HG03520 (cell line): ENCODE data around the gene RNASE4.
"Not testable (repeated sequence)": the region's sequence is repeated elsewhere in the genome, so short reads cannot be mapped to it uniquely, and the experiment has no call there.

Experiments
- ATAC-seq: cut with Tn5 transposase; IDR thresholded peaks from one replicate; pipeline ENCODE4 v1.9.1; 2021; ENCODE audit warnings: mild to moderate bottlenecking, moderate library complexity; ENCODE audit not compliant: unreplicated experiment

Gene RNASE4

DNA sequence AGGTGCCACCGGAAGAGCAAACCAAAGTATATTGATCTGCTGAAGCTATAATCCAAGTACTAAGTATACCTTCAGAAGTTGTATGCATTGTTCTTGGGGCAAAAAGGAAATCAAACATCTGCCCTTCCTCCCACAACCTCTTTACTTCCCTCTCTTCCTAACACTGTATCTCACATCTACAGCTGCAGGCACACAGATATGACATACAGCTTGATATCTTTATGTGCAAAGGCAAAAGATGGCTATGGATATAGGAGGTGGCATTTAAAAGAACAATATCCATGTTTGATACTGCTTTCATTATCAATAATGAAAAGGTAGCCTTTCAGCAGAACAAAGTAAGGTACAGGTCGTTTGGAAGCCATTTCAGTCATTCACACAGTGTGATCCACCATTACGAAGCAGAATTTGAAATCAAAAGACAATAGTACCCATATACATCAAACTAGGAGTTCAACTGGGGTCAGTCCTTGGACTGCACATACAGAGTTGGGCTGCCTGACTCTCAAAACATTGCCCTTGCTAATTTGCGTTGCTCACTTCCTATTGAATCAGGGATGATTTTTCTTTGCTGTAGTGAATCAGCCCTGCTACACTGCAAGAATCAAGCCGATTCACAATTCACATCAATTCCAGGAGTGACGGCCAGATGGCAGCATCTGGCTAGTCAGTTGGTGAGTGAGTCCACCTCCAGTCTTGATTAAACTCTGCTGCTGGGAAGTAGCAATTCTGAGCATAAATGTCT is 13.1 kb downstream of the RNASE4 start:
- no peak for ATAC-seq

DNA sequence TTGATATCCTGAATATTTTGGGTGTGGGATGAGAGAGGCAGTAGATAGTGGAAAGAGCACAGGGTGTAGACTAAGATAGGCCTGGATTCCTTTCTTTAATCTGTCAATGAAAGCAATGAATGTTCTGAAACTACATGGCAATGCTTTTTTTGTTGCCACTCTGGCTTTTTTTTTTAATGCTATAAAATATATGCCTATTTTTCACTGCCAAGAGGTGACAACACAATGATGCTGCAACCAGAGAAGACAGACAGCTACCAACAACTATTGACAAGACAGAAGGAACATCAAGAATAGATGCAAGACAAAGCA is 13.6 kb downstream of the RNASE4 start:
- no peak for ATAC-seq

DNA sequence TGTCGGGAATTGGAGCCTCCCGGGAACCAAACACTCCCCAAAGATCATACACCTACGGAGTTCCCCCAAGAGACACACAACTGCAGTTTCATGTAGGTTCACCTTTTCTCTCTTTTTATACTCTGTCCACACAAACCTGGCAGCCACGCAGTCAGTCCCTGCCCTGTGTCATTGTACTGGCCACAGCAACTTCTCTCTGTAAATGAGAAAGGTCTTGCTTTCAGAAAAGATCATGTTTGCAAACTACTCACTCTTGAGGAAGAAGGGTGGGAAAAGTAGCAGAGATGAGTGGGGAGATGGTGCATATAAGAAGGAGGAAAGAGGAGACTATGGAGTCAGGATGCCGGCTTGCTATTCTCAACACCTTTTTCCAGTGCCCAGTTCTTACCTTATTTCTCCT is 14.6 kb downstream of the RNASE4 start:
- no peak for ATAC-seq

DNA sequence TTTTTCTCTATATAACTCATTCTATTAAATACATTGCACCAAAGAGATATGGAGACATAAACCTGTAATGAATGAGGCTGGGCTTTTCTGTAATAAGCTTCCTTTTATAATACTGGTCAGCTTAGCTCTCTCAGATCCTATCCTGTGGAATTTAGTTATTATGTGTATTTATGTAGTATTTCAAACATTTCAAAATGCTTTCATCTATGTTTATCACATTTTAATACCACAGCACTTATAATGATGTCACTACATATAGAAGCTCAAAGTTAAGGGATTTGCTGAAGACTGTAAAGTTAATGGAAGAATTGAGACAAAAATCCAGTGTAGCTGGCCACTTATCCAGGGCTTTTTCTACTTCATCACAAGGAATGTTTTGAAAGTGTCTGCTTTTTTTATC is 15.6 kb downstream of the RNASE4 start:
- ATAC-seq = no peak

DNA sequence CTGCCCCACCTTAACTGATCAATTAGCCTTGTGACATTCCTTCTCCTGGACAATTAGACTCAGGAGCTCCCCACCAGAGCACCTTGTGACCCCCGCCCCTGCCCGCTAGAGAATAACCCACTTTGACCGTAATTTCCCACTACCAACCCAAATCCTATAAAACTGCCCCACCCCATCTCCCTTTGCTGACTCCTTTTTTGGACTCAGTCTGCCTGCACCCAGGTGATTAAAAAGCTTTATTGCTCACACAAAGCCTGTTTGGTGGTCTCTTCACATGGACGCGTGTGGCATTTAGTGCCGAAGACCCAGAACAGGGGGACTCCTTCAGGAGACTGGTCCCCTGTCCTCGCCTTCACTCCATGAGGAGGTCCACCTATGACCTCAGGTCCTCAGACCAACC is 16.6 kb downstream of the RNASE4 start:
- not testable (repeated sequence) for ATAC-seq

DNA sequence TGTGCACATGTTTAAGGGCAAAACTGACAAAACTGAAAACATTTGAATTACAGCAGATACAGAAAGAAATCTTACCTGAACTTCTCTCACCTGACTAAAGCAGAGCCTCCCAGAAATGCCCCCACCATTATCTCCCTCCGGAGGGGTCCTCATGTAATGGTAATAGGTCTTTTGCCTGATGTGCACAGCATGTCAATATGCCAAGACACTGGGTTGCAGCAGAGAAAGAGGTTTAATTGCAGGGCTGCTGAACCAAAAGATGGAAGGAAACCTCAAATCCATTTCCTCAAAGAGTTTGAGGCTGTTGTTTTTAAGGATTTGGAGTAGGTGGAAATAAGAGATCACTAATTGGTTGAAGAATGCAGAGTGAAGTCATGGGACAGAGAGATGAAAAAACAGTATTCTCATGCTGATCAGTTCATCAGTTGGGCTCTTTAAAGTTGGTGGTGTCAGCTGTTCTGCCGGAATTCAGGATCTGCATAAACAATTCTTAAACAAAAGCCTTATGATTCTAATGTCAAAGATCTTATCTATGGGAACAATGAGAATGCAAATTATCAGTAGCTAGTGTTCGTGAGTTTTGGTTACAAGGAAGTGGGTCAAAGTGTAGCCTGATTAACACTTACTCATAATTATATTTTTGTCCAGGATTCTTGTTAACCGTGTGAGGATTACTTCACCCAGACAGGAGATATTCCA is 22.4 kb downstream of the RNASE4 start:
- no peak for ATAC-seq

DNA sequence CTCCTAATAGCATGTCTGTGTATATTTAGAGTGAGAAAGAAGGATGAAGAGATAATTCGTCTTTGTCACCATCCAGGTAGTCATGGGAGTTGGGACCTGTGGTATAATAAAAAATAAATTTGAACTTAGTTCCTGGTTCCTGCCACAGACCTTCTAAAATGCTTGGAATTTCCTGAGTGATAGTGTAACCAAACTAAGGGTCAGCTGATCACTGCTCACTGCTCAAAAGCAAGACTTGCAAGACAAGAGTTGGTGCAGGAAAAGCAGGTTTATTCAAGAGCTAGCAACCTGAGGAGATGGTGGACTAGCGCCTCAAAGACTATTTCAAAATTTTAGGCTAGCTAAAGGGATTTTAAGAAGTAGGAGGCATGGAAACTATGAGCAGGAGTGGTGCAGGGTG is 23.3 kb downstream of the RNASE4 start:
- ATAC-seq = no peak

DNA sequence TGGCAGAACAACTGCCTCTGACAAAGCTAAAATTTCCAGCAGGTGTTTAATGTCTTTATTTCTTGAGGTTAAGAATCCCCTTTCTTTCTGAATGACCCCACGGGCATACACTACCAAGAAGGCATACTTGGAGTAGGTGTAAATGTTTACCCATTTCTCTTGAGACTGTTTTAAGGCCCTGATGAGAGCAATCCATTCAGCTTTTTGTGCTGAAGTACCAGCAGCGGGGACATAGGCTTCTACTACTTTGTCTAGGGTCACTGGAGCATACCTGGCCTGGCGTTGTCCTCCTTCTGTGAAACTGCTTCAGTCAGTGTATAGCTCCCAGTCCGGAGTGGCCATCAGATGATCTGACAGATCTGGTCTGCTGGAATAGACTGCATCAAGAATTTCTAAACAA is 26.9 kb downstream of the RNASE4 start:
- no peak for ATAC-seq

DNA sequence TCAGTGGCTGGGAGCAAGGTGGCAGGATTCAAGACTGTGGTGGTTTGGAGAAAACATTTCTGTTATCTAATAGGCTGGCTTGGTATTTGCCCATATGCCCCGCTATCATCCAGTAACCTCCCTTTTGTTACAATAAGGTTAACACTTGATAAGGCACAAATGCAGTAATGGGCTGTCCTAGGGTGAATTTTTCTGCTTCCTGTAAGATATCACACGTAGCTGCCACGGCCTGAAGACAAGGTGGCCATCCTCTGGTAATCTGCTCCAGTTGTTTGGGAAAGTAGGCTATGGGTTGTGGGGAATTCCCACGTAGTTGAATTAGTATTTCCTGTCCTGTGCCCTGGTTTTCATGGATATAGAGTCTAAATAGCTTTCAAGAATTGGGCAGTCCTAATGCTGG is 27.3 kb downstream of the RNASE4 start:
- no peak for ATAC-seq

DNA sequence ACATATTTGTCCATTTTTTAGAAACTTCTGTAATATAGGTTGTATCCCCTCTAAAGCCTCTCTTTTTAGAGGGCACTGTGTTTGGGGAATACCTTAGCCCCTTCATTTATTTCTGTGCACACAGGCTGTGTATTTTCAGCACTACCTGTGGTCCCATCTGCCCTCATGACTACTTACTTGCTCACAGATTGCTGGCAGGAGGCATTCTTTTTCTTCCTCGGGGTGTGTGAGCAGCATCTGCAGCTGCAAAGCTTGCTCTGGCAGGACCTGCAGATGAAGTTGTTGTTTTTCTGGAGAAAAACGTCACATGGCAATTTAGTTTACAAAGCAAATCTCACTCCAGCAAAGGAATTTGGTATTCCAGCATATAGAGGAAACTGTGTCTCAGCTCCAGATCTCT is 28.5 kb downstream of the RNASE4 start:
- no peak for ATAC-seq

DNA sequence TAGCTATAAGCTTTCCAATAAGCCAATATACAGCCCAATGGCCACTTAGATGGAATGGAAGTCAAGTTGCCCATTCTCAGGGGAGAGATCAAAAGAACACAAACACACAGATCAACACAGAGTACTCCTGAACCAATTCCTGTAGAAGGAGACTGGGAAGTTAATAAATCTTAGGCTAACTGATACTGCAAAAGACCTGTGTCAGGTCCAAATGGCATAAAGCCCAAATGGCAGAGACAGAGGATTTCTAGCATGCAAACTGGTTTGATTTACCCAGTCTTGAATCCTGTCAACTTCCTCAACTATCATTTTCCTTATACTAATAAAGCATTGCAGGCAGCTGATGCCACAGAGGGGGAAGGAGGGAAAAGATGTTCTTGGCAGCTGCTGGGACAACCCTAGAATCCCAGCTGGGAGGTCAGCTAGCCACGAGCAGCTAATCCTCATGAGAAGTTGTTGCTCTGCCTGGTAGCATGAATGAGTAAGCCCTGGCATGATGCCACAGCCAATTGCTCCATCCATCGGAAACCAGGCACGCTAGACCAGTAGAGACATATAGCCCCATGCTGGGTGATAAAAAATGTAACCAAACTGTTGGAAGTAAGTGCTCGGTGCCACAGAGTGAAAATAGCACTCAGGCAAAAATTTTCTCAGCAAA is 30.4 kb downstream of the RNASE4 start:
- no peak for ATAC-seq

DNA sequence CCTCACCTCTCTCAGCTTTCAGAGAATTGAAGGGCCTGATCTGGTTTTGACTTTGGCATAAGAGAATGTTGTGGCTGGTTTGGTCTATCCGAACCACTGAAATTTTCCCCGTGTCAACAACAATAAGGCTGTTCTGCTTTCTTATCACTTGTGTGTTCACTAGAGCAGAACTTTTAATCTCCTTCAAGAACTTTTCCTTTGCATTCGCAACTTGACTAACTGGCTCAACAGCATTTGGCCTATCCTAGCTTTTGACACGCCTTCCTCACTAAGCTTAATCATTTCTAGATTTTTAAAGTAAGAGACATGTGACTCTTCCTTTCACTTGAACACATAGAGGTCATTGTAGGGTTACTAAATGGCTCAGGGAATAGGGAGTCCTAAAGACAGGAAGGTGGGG is 35.4 kb downstream of the RNASE4 start:
- ATAC-seq = no peak

DNA sequence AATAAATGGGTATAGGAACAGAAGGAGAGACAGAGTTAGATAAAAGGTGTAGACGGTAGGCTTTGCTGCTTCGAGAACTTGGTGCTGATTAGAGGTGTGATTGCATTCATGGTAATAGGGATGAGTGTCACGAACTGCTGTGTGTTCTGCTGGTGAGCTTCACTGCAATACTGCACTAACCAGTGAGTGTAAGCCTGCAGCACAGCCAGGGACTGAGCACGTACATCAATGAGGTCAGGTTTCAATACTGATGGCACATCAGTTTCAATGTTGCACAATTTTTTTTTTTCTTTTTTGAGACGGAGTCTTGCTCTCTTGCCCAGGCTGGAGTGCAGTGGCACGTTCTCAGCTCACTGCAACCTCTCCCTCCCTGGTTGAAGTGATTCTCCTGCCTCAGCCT is 36.4 kb downstream of the RNASE4 start:
- ATAC-seq = no peak

DNA sequence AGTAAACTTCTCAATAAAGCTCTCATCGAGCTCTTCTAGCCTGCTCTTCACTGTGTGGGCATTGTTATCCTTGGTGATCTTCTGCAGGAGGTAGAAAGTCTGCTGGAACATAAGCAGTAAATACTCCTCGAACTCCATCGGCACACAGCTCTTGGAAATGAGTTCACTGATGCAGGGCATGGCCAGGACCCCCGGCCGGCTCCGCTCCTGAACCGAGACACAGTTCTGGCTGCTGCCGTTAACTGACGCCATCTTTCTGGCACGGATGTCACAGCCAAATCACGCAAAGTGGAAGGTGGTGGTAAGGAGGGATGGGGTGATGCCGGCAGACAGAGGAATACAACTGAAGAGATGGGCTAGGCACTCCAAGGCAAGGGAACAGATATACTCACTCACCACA is 37.7 kb downstream of the RNASE4 start:
- no peak for ATAC-seq

DNA sequence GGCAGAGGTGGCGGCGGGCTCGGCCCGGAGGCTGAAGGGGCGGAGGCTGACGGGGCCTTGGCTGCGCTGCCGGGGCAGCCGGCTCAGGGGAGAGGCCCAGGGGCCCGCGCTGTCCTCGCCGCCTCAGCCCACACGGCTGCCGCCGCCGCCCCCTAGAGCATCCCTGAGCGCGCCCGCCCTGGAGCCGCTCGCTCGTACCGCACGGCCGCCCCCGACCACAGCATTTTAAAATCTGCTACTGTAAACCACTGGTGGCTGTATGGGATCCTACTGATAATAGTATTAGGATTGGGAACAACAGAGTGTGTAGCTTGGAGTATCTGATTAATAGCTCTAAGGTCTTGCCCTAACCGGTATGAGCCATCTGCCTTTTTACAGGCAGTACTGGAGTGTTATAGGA is 39.1 kb downstream of the RNASE4 start:
- ATAC-seq = no peak

DNA sequence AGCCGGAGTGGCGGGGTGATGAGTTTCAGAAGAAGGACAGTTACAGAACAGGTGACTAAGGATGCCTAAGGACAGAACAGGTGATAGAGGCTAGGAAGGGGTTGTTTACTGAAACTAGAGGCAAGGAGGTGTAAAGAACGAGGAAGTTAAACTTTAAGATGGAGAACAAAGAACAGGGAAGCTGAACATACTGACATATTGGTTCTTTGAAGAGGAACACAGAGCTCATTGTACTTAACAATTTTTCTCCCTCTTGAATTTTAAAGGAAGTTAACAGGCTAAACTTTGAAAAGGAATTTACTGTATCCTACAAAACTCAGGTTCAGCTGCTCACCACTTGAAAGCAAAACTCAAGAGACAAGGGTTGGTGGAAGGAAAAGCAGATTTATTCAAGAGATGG is 41.8 kb downstream of the RNASE4 start:
- not testable (repeated sequence) for ATAC-seq

DNA sequence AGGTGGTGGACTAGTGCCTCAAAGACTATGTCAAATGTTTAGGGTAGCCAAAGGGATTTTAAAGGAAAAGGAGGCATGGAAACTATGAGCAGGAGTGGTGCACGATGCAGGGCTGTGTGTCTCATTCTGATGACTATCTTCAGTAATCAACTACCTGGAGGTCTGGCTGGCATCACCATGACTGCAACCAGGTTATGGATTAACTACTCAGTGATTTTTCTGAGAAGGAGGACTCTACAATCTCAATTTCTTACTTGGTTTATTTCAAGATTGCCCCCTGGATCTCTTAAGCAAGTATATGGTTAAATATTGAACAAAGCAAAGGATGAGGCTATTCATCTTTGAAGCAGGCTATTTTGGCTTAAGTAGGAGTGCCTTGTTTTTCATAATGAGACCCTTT is 42.2 kb downstream of the RNASE4 start:
- ATAC-seq = no peak

DNA sequence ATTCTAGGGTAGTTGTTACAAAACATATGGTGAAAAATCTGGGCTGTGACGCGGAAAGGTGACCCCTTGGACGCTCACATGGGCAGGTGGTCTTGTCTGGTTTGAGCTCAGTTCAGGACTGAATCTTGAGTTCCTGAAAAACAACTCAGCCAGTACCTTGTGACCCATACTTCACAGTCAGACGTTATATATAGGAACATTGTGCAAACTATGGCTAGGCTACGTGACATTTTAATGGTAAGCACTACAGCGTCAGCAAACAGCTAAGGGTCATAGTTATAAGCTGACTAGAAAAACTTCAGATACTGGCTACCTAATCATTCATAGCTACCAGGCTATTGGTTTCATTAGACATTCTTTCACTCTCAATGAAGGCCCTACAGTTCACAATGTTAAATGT is 46.5 kb downstream of the RNASE4 start:
- no peak for ATAC-seq

DNA sequence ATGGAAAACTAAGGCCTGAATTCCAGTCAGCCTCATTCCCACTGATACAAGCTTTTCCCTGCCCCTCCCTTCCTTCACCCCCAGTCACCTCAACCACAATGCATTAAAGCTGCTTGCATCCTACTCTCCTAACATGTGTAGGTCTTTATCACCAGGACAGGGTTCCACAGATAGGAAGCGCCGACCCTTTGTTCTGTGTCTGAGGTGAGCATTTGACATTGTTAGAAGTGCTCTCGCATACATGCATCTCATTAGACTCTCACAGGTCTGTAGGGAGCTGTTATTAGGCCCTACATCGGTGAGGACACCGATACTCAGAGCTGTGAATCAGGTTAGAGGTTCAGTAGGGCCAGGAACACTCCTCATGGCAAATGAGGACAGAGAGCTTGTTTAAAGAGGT is 48.1 kb downstream of the RNASE4 start:
- ATAC-seq = no peak

DNA sequence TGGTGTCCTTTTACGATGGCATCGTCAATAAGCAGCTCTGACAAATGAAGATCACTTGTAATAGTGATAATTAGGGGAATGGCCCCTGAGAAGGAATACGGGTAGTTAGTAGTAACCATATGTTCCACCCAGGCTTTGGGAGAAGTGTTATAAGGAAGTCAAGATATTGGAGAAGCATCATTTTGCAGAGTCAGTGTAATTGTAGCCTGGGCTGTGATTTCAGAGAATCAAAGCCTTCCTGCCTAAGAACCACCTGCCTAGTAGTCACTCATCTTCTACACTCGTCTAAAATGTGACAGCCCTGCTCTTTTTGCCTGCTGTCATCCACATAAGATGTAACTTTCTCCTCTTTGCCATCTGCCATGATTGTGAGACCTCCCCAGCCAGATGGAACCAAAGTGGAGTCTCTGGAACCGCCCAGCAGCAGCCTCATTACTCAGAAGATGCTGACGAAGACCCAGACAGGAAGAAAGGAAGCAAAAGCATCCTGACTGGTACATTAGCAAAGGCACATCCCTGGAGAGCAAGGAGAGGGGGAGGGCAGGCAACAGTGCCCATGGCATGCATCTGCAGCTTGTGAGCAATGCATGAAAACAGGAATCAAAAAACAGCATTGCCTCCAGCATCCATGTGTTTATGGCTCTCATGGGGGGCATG is 48.7 kb downstream of the RNASE4 start:
- no peak for ATAC-seq

DNA sequence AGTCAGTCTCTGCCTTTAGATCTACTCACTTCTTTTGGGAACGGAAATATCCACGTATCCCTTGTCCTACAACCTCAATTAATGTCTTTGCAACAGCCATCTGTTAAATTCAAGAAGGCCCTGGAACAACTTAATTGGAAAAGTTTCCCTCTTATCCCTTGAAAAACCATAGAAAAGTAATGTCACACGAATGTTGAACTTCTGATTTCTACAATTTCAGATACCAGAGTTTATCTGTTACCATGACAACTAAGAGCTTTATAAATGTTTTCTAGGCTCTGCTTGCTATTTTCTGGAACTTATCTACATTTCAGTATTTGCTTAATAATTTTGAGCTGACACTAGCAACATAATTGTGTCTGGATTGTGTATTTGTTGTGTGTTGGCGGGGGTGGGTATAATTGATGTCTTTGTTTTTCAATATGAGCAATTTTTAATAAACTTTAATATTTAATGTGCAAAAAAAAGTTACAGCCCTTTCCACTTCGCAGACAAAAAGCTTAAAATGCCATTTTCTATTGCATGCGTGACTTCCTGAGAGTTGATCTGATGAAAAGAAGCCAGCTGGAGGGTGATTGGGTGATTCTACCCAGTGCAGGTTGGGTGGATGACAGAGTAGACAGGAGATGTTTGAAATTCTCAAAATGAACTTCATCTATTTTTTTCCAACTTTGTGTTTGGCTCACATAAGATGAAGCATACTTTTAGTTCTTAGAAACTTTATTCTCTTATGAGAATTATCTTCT is 49.5 kb downstream of the RNASE4 start:
- ATAC-seq = no peak
